ENCODE measurements around the gene TNFSF15. TPM values are rescaled to one million over a fixed set of nuclear protein-coding genes. Genes with fewer than 3 reads are reported as not detected.

TNFSF15 gene
- total RNA-seq, 1 experiment from 2014 or later = not detected

- no peaks in the 10 kb centered on the region for H3K79me1 ChIP-seq (ENCODE audit: insufficient read depth, low read depth, low read length, poor library complexity, severe bottlenecking)
- no CpG with 5 or more reads among the region's 3 CpGs for WGBS (ENCODE audit: extremely low coverage, insufficient read length, low lambda C conversion rate)
- H2BK120ac ChIP-seq (ENCODE audit: low read depth, low read length, poor library complexity, severe bottlenecking) = no peak overlapping the region
- no peak overlapping the region for H4K5ac ChIP-seq (ENCODE audit: insufficient read length, low read depth, low read length)
- Mint-ChIP-seq H3K4me3 (no peak overlapping the region), H3K4me1 (0 out of 4 replicates have a peak, but pooled peaks cover 2 to 3% of the 10 kb centered on the region in 2 experiments), H3K9me3 (no peaks in the 10 kb centered on the region), H3K27me3 (ENCODE audit: low read depth) (peaks cover 32% of the 10 kb centered on the region), H3K27ac (no peak overlapping the region), H3K36me3 (ENCODE audit: insufficient read depth in 1 of 3, low read depth in 3 of 3) (no peaks in the 10 kb centered on the region)
- no peaks in the 10 kb centered on the region for H3K9me3 ChIP-seq (ENCODE audit: control insufficient read depth, low read depth, low read length)
- TF ChIP-seq CTCF (conservative IDR thresholded peaks at IDR 0.05) = no peak
- H3K23me2 ChIP-seq (ENCODE audit: insufficient read length, low read depth, low read length, poor library complexity, severe bottlenecking) = no peaks in the 10 kb centered on the region
- DNase-seq = no peak
- H3K27me3 ChIP-seq (ENCODE audit: insufficient read depth, low read length) = no peaks in the 10 kb centered on the region
- no peak overlapping the region for H3K18ac ChIP-seq (ENCODE audit: insufficient read length, low read depth, low read length)
- no peak overlapping the region for H2BK12ac ChIP-seq (ENCODE audit: insufficient read length, low read depth, low read length)
- H3T11ph ChIP-seq (ENCODE audit: low read length) = no peak overlapping the region
- H3K4ac ChIP-seq (ENCODE audit: low read depth, low read length) = no peak overlapping the region
- no peak overlapping the region for H4K91ac ChIP-seq (ENCODE audit: insufficient read length, low read depth, low read length)
- no peaks in the 10 kb centered on the region for H4K20me1 ChIP-seq (ENCODE audit: control insufficient read depth, insufficient read depth, insufficient read length)
- H4K8ac ChIP-seq (replicated peaks; ENCODE audit: insufficient read length, low read depth, low read length) = no peak overlapping the region
- H3K79me2 ChIP-seq (ENCODE audit: insufficient read depth, low read length) = no peaks in the 10 kb centered on the region
- no peak overlapping the region for H2AFZ ChIP-seq (ENCODE audit: low read length)
- H2BK15ac ChIP-seq (ENCODE audit: low read depth, low read length) = no peak overlapping the region
- no peak overlapping the region for H3K9ac ChIP-seq (ENCODE audit: extremely low read depth, insufficient read length, low read length)
- no peak overlapping the region for H3K14ac ChIP-seq (ENCODE audit: insufficient read depth, low read length)
- H2BK20ac ChIP-seq (ENCODE audit: low read depth, low read length, poor library complexity, severe bottlenecking) = no peak overlapping the region
- H3K4me2 ChIP-seq (ENCODE audit: insufficient read depth, insufficient read length, low read length) = no peak overlapping the region
- H2AK5ac ChIP-seq (ENCODE audit: insufficient read length, low read length) = no peak overlapping the region
- no peak overlapping the region for H2BK5ac ChIP-seq (ENCODE audit: insufficient read length, low read length)
- no peak overlapping the region for H3K27ac ChIP-seq (ENCODE audit: insufficient read length, low read depth, low read length)
- no peak overlapping the region for H3K56ac ChIP-seq (ENCODE audit: insufficient read length, low read depth, low read length)
- no peaks in the 10 kb centered on the region for H3K4me1 ChIP-seq (ENCODE audit: insufficient read depth, low read length)
- H3K23ac ChIP-seq (ENCODE audit: insufficient read length, low read depth, low read length) = no peak overlapping the region
Measured at GRCh38 chr9:114743446-114743845, 62.4 kb downstream of the TNFSF15 start.
